Measurements from ENCODE around the gene ARSG.

- TF ChIP-seq CTCF (IDR thresholded peaks at IDR 0.05) (no peak), EZH2 (IDR thresholded peaks at IDR 0.05) (no peak), EZH2phosphoT487 (IDR thresholded peaks at IDR 0.05) (no peak)
These were observed 148.5 kb downstream of the ARSG start for GRCh38 chr17:68439656-68440290.
